Measurements from ENCODE around the gene OGFR.

GRCh38 chr20:62840244-62841197, 35.9 kb downstream of the OGFR start:
- no peak for TF ChIP-seq POLR2A (IDR thresholded peaks at IDR 0.05; ENCODE audit: low read length)
- TF ChIP-seq GATA1 (IDR thresholded peaks at IDR 0.05; ENCODE audit: low read depth, low read length), result no peak

All from erythroblast (primary cell).